ENCODE data around the gene KIF19.

KIF19 gene

DNA sequence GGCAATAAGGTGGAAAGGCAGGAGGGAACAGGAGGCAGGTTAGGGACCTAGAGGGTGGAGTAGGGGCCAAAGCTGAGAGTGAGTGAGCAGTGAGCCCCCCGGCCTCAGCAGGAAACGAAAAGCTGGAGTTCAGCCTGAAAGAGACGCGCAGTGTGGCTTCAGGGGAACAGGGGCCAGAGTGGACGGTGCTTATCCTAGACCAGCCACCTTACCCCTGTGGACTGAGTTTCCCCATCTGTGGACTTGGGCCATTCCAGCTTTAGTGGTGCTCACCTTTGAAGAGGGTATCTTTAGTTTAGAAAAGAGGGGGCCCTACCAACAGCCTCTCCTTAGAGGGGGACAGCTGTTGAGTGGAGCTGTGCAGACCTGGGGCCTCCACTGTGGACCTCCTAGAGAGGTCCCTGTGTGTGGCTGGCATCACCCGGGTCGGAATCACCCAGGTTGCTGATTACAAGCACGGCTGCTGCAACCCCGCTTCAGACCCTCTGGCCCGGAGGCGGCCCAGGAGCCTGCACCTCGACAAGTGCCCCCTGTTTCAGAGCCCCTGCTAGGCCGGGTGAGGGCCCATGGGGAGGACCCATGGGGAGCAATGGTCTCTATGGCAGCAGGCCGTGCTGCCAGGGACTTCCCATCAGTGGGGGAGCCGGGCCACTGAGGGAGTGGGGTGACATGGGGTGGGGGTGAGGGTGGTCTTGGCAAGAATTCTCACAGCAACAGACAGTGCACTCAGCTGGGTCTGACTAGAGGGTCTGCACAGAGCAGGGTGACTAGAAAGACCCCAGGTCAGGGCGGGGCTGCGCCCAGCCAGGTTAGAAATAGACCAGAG lies 43.9 kb downstream of the KIF19 start:
- H3K27me3 Mint-ChIP-seq: peaks cover 57% of the 10 kb centered on the region
- intact Hi-C loops (cut with micrococcal nuclease): loop anchor here (5.0 to 10.0 kb wide), 2 partner anchors 235 to 277 kb away; no protein-coding TSS in a partner anchor
- no peaks in the 10 kb centered on the region for H3K9me3 Mint-ChIP-seq
- H3K4me3 Mint-ChIP-seq: no peak overlapping the region
- H3K27ac Mint-ChIP-seq: peak overlapping the region; percentile 53
- no peaks in the 10 kb centered on the region for H3K36me3 Mint-ChIP-seq (ENCODE audit: low read depth)
- peaks cover 23% of the 10 kb centered on the region for H3K4me1 Mint-ChIP-seq (ENCODE audit: low read depth)

DNA sequence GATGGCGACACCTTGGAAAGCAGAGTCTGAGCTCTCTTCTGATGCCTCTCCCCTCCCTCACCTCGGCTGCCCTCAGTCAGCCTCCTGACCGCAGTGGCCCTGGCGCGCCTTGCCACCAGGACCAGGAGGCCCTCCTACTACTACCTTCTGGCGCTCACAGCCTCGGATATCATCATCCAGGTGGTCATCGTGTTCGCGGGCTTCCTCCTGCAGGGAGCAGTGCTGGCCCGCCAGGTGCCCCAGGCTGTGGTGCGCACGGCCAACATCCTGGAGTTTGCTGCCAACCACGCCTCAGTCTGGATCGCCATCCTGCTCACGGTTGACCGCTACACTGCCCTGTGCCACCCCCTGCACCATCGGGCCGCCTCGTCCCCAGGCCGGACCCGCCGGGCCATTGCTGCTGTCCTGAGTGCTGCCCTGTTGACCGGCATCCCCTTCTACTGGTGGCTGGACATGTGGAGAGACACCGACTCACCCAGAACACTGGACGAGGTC lies 45.7 kb downstream of the KIF19 start:
- Mint-ChIP-seq H3K9me3 (no peaks in the 10 kb centered on the region), H3K27ac (no peak overlapping the region), H3K4me3 (no peak overlapping the region), H3K36me3 (ENCODE audit: low read depth) (no peaks in the 10 kb centered on the region), H3K27me3 (peaks cover 50% of the 10 kb centered on the region), H3K4me1 (ENCODE audit: low read depth) (peaks cover 25% of the 10 kb centered on the region)
- intact Hi-C loops (cut with micrococcal nuclease): loop anchor here (10.0 kb wide), 1 partner anchor 233 kb away; no protein-coding TSS in a partner anchor

DNA sequence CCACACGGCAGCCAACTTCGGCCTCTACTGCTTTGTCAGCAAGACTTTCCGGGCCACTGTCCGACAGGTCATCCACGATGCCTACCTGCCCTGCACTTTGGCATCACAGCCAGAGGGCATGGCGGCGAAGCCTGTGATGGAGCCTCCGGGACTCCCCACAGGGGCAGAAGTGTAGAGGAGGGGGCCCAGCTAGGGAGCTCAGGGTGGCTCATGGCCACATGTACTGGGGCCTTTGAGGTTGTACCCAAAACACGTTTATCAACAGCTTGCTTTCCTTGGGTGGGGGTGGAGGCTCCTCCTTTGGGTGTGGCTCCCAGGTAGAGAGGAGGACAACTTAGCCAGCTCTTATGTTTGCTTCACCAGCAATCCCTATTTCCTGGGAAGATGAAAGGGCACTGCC lies 46.4 kb downstream of the KIF19 start:
- no peaks in the 10 kb centered on the region for H3K36me3 Mint-ChIP-seq (ENCODE audit: low read depth)
- peaks cover 25% of the 10 kb centered on the region for H3K4me1 Mint-ChIP-seq (ENCODE audit: low read depth)
- no peak overlapping the region for H3K27ac Mint-ChIP-seq
- intact Hi-C loops (cut with micrococcal nuclease): loop anchor here (10.0 kb wide), 1 partner anchor 232 kb away; no protein-coding TSS in a partner anchor
- no peak overlapping the region for H3K4me3 Mint-ChIP-seq
- H3K9me3 Mint-ChIP-seq: no peaks in the 10 kb centered on the region
- peaks cover 51% of the 10 kb centered on the region for H3K27me3 Mint-ChIP-seq

DNA sequence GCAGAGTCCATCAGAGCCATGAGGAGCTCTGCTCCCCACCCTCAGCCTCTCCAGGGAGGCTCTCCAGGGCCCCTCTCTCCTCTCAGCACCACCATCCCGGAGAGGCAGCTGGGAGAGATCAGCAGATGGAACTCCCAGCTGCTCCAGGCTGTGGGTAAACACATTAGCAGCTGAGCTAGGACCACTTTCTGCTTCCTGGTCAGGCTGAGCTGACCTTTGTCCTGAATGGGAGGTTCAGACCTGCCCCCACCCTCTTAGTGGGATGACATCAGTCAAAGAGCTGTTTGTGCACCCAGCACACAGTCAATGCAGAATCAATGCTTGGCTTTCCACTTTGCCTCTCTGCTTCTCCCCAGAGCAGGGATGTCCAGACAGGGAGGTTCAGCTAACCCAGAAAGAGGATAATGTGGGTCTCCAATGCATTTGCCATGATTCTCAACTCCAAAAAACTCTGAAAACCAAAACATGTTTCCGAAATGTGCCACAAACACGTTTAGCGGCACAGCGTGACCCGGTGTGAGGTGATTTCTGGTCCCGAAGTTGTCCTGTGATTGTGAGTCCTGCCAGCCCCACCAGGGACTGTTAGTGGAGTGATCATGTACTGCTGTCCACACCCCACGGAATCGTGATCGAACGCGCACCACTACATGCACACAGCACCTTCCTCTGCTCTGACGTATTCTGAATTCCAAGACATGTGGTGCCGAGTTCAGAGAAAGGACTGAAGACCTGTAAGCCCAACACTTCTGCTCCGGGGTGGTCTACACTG lies 48.0 kb downstream of the KIF19 start:
- H3K9me3 Mint-ChIP-seq: no peaks in the 10 kb centered on the region
- H3K4me3 Mint-ChIP-seq: no peak overlapping the region
- H3K36me3 Mint-ChIP-seq (ENCODE audit: low read depth): no peaks in the 10 kb centered on the region
- no peak overlapping the region for H3K27ac Mint-ChIP-seq
- peaks cover 13% of the 10 kb centered on the region for H3K4me1 Mint-ChIP-seq (ENCODE audit: low read depth)
- intact Hi-C loops (cut with micrococcal nuclease): loop anchor here (10.0 kb wide), 1 partner anchor 231 kb away; no protein-coding TSS in a partner anchor
- H3K27me3 Mint-ChIP-seq: peaks cover 52% of the 10 kb centered on the region

DNA sequence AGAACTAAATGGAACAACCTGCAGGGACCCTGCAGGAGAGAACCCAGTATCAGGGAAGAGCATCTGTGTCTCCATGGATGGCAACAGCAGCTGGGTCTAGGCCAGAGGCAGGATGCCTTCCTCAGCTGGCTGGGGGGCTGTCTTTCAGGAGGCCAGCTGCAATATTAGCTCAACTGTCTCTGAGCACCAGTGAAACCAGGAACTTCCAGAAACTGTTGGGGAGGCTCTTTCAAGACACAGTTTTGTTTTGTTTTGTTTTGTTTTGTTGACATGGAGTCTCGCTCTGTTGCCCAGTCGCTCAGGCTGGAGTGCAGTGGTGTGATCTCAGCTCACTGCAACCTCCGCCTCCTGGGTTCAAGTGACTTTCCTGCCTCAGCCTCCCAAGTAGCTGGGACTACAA lies 48.8 kb downstream of the KIF19 start:
- H3K9me3 Mint-ChIP-seq: no peaks in the 10 kb centered on the region
- intact Hi-C loops (cut with micrococcal nuclease): loop anchor here (10.0 kb wide), 1 partner anchor 230 kb away; no protein-coding TSS in a partner anchor
- peaks cover 8% of the 10 kb centered on the region for H3K4me1 Mint-ChIP-seq (ENCODE audit: low read depth)
- H3K4me3 Mint-ChIP-seq: no peak overlapping the region
- peaks cover 48% of the 10 kb centered on the region for H3K27me3 Mint-ChIP-seq
- no peak overlapping the region for H3K27ac Mint-ChIP-seq
- no peaks in the 10 kb centered on the region for H3K36me3 Mint-ChIP-seq (ENCODE audit: low read depth)

DNA sequence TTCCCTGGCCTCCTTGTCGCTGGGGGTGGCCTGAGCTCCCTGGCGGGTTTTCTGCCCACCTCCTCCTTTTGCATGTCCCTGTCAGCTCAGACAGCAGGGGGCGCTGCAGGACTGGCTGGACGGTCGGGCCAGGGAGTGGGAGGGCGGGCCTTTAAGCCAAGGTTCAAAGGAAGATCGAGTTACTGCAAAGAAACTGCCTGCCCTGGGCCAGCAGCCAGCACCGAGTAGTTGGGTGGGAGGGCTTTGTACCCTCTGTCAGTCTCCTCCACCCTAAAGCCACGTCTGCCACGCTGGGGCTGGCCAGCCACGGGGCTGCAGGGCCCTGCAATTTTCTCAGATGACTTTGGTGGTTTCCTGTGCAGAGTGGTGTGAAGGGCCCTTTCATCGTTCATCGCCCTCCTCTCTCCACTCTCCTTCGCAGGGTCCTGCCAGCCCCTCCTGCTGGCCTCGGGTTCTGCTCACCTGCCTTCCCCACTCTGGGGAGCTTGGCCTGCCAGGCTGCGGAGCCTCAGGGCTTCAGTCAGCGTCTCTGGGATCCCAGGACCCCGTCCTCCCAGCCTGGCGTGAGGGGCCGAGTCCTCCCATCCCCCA lies 53.6 kb downstream of the KIF19 start:
- intact Hi-C loops (cut with micrococcal nuclease): loop anchor here (1.0 to 10.0 kb wide), 4 partner anchors 78 to 225 kb away; no protein-coding TSS in a partner anchor
- Mint-ChIP-seq H3K4me1 (ENCODE audit: low read depth) (peaks cover 12% of the 10 kb centered on the region), H3K9me3 (no peaks in the 10 kb centered on the region), H3K27ac (no peak overlapping the region), H3K4me3 (no peak overlapping the region), H3K27me3 (peaks cover 33% of the 10 kb centered on the region), H3K36me3 (ENCODE audit: low read depth) (no peaks in the 10 kb centered on the region)

DNA sequence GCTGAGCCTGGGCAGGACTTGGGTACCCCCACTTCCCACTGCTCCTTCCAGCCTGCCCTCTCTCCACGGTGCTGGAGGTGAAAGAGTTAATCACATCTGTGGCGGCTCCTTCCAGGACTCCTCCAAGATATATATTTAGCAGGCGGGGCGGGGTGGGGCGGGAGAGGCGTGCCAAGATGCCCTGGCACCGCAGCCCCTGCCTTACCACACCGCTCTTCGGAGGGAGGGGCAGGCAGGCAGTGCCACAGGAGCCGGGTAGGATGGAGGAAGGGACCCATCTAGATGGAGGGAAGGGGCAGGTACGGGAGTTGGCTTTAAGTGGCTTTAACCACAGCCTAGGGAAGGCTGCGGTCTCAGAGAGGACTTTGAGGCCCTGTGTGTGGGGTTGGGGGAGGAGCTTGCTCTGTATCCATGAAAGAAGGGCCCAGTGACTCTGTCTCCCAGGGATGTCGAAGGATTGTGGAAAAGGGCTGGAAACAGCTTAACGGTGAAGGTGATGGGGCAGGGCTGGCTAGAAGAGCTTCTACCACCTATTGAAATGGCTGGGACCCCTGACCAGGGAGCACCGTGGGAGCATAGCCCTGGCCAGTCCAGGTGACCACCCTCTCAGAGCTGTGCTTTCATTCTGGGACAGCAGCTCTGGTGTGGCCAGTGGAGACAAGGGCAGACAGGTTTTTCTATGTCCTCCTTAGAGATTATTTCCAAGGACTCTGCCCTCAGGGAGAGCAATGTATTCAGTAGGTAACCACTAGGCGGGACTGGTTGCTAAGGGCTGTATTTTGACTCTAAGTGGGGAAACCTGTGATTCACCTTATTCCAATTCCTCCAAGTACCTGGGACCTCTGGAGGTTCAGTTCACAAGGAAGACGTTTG lies 54.3 kb downstream of the KIF19 start:
- Mint-ChIP-seq H3K4me3 (no peak overlapping the region), H3K27me3 (peaks cover 36% of the 10 kb centered on the region), H3K36me3 (ENCODE audit: low read depth) (no peaks in the 10 kb centered on the region), H3K27ac (no peak overlapping the region), H3K9me3 (no peaks in the 10 kb centered on the region), H3K4me1 (ENCODE audit: low read depth) (peaks cover 8% of the 10 kb centered on the region)
- intact Hi-C loops (cut with micrococcal nuclease): no loop called here

DNA sequence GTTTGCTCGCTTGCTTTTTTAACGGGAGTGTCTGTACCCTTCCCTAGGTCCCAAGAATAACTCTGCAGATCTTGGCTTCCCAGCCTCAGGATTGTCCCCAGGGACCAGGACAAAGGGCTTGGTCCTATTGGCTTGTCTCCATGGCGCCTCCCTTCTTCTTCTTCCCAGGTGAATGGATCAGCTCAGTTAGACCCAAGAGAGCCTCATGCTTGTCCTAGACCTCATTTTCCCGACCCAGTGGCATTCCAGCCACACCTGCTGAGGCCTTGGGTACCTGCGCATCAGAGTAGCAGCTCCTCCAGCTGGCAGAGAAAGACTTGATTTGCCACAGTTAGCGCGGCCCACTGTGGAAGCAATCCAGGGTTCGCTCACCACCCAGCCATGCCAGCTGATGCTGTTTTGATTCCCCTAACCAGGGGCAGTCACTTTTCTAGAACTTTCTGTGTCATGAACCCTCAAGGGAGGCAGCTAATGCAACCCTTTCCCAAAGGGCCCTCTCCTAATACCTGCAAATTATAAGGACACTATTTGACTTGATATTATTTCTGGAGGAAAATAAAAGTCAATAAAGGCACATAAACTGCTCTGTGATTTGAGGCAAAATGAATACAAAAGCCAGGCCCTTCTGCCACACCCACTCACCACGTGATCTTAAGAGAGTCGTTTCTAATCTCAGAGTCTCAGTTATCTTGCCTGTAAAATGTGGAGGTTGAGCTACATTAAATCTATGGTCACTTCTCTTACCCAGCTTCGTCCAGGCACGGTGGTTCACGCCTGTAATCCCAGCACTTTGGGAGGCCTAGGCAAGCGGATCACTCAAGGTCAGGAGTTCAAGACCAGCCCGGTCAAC lies 55.2 kb downstream of the KIF19 start:
- intact Hi-C loops (cut with micrococcal nuclease): no loop called here
- no peak overlapping the region for H3K27ac Mint-ChIP-seq

DNA sequence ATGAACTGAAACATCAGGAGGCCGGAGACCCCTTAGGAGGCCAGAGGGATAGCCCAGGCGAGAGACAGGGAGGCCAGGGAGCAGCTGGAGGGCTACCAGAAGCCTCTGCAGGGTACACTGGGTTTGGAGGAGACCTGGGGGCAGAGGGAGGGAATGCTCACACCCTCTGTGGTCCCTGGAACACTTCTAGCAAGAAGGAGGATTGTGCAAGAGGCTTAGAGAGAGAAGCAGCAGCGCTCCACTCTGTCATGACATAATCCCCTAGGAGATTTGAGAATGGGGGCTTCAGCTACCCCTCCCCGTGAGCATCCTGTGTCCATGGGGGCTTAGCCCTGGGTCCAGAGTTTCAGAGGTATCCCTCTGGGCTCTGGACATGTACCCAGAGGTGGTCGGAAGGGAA lies 57.1 kb downstream of the KIF19 start:
- no peaks in the 10 kb centered on the region for H3K9me3 Mint-ChIP-seq
- intact Hi-C loops (cut with micrococcal nuclease): no loop called here
- H3K4me1 Mint-ChIP-seq (ENCODE audit: low read depth): peaks cover 8% of the 10 kb centered on the region
- no peak overlapping the region for H3K4me3 Mint-ChIP-seq
- H3K27me3 Mint-ChIP-seq: peaks cover 36% of the 10 kb centered on the region
- H3K27ac Mint-ChIP-seq: no peak overlapping the region
- no peaks in the 10 kb centered on the region for H3K36me3 Mint-ChIP-seq (ENCODE audit: low read depth)

More for the DNA sequence above, 55.2 kb downstream of the KIF19 start:
- Mint-ChIP-seq H3K36me3 (ENCODE audit: low read depth) (no peaks in the 10 kb centered on the region), H3K27me3 (peaks cover 36% of the 10 kb centered on the region), H3K4me1 (ENCODE audit: low read depth) (peaks cover 8% of the 10 kb centered on the region), H3K9me3 (no peaks in the 10 kb centered on the region), H3K4me3 (no peak overlapping the region)

DNA sequence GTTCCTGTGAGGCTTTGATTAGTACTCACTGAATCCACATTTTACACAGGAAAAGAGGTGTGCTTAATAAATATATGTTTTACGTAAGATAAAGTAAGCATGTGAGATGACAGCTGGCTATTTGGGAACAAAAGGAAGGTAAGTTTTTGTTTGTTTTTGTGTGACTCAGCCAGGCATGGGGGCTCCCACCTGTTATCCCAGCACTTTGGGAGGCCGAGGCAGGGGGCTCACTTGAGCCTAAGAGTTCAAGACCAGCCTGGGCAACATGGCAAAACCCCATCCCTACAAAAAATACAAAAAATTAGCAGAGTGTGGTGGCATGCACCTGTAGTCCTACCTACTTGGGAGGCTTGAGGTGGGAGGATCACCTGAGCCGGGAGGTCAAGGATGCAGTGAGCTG lies 59.2 kb downstream of the KIF19 start:
- H3K27ac Mint-ChIP-seq: no peak overlapping the region
- H3K9me3 Mint-ChIP-seq: no peaks in the 10 kb centered on the region
- peaks cover 41% of the 10 kb centered on the region for H3K27me3 Mint-ChIP-seq
- intact Hi-C loops (cut with micrococcal nuclease): no loop called here
- H3K4me1 Mint-ChIP-seq (ENCODE audit: low read depth): peaks cover 6% of the 10 kb centered on the region
- no peaks in the 10 kb centered on the region for H3K36me3 Mint-ChIP-seq (ENCODE audit: low read depth)
- H3K4me3 Mint-ChIP-seq: no peak overlapping the region

DNA sequence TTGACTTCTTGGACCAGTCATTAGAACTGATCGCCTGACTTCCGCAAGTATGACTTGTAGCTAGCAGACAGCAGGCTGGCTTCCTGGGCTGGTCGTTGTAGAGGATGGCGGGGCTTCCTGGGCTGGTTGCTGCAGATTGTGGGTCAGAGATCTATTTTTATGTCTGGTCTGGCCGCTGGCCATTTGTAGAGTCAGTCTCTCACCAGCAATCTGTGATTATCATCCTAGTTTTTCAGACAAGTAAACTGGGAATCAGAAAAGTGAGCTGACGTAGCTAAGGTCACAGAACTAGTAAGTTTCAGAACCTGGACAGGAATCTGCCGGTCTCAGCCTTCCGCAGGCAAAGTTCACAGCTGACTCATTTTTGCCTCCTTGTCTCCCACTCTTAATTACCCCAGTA lies 60.4 kb downstream of the KIF19 start:
- intact Hi-C loops (cut with micrococcal nuclease): no loop called here
- Mint-ChIP-seq H3K4me1 (ENCODE audit: low read depth) (peaks cover 6% of the 10 kb centered on the region), H3K4me3 (no peak overlapping the region), H3K36me3 (ENCODE audit: low read depth) (no peaks in the 10 kb centered on the region), H3K27ac (no peak overlapping the region), H3K27me3 (peaks cover 41% of the 10 kb centered on the region), H3K9me3 (no peaks in the 10 kb centered on the region)

DNA sequence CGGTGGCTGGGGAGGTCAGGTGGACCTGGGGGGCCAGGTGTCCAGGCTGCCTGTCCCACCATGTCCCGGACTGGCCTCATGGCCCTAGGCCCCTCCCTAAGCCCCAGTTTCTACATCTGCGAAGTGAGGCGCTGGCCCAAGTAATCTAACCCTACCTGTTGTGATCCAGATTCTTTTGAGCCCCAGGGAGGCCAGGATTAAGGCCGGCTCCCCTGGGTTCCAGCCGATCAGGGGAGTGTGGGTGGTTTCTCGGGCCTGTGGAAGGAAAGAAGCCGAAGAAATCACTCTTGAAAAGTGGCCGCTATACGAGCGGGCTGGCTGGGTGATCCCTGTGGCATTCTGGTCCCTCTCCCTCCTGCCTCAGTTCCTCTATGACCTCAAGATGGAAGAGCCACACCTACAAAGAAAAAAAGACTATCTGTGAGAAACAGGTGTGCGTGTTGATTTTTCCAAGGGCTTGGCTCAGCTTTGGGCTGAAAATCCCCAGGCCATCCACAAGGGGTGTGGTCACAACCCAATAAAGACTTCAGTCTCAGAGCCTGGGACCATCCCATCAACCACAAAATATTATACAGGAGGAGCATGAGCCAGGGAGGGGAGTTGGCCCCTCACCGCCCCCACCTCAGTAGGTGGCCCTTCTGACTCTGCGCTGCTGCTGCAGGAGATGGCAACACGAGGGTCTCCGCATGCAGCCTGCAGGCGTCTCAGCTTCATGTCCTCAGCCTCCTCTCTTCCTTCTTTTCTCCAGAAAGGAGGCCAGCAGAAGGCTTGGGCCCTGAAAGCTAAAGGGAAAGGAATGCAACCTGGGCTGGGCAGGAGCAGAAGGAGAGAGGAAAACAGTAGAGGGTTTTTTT lies 61.6 kb downstream of the KIF19 start:
- Mint-ChIP-seq H3K4me3 (no peak overlapping the region), H3K9me3 (peaks cover 8% of the 10 kb centered on the region), H3K27me3 (peaks cover 41% of the 10 kb centered on the region), H3K4me1 (ENCODE audit: low read depth) (peaks cover 13% of the 10 kb centered on the region), H3K36me3 (ENCODE audit: low read depth) (no peaks in the 10 kb centered on the region), H3K27ac (no peak overlapping the region)
- intact Hi-C loops (cut with micrococcal nuclease): no loop called here

Data from dendritic cell treated with granulocyte-macrophage colony-stimulating factor and Interleukin-4, amounts not matched to agents 40 ng/mL and 50 ng/mL, for 4 days (primary cell).